ENCODE measurements around the gene BMP8A.

DNA sequence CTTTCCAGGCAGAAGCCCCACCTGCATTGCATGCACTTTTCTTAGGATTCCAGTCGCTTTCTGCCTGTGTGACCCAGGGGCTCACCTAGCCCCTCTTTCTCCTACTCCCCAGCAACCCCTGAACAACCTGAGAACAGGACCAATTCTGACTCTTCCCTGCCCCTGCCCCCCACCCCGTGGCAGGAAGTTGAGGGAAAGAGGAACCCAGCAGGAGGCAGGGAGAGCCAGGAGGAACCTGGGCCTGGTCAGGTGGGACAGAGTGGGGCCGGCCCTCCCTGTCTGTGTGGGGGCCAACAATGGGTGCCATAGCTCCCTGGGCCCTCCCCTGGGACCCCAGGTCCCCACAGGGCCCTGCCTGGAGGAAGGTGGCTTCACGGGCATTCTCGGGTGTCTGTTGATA is 6.1 kb downstream of the BMP8A start:
- TF ChIP-seq CTCF (IDR thresholded peaks at IDR 0.05 in 2 of 3, conservative IDR thresholded peaks at IDR 0.05 in 1 of 3; ENCODE audit: borderline replicate concordance in 1 of 3, insufficient read depth in 1 of 3, low read depth in 2 of 3, low read length in 2 of 3) (no peak), POLR2A (IDR thresholded peaks at IDR 0.05; ENCODE audit: borderline replicate concordance, extremely low read depth, insufficient read depth, insufficient read length) (no peak), YY1 (IDR thresholded peaks at IDR 0.05; ENCODE audit: extremely low read depth, insufficient replicate concordance, low read depth, low read length) (no peak), POLR2AphosphoS5 (IDR thresholded peaks at IDR 0.05; ENCODE audit: low read depth, low read length) (no peak), EGR1 (IDR thresholded peaks at IDR 0.05; ENCODE audit: low read depth) (no peak), JUND (IDR thresholded peaks at IDR 0.05) (no peak), REST (IDR thresholded peaks at IDR 0.05; ENCODE audit: low read depth) (no peak), RAD21 (IDR thresholded peaks at IDR 0.05; ENCODE audit: low read depth) (no peak), CEBPB (IDR thresholded peaks at IDR 0.05; ENCODE audit: low read depth) (no peak)
- TF ChIP-seq, protein P1, sequence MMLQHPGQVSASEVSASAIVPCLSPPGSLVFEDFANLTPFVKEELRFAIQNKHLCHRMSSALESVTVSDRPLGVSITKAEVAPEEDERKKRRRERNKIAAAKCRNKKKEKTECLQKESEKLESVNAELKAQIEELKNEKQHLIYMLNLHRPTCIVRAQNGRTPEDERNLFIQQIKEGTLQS (IDR thresholded peaks at IDR 0.05) = no peak

Data from HCT116 (cell line).